ENCODE results near the gene BCL7B.
A peak's percentile ranks its signal among the peaks of the same experiment; 100 is the strongest.
"Not testable (repeated sequence)": the region's sequence is repeated elsewhere in the genome, so short reads cannot be mapped to it uniquely, and the experiment has no call there.

BCL7B gene

DNA sequence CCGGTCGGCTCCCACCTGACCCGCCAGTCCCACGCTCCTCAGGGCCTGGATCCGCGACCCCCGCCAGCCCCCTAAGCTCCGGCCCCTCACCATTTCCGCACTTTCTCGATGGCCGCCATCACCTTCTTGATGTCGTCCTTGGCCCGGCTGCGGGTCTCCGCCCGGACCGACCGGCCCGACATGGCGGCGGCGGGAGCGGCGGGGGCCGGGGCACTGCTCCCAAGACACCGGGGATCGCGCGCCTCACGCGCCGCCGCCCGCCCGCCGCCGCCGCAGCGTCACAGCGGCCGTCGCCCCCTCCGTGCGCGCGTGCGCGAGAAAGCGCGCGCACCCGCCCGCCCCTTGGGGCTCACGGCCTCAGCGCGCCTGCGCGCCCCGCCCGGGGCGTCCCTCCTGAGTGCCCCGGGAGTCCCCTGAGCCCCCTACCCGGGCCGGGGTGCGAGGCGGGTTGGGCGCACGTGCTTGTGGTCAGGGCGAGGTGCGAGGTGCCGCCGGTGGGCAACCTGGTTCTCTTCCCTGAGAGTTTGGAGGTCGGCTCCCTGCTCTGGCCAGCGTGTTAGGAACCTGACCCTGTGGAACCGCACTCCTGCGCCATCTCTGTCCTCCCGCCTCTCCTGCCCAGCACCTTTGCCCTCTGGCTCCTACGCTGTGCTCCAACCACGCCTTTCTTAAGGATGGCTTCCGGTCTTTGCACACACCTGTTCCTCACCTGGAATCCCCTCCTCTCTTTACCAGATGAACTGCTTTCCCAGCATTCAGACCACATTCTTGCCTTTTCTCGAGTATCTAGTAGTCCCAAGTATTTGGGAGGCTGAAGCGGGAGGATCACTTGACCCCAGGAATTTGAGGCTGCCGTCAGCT is at the start of gene BCL7B:
Gene BCL7B, minus strand, starts transcription at position 294 of the 861 bp plus-strand sequence. Its CDS starts 112 bp downstream, at position 182.
- peak; percentile 52 for DNase-seq

DNA sequence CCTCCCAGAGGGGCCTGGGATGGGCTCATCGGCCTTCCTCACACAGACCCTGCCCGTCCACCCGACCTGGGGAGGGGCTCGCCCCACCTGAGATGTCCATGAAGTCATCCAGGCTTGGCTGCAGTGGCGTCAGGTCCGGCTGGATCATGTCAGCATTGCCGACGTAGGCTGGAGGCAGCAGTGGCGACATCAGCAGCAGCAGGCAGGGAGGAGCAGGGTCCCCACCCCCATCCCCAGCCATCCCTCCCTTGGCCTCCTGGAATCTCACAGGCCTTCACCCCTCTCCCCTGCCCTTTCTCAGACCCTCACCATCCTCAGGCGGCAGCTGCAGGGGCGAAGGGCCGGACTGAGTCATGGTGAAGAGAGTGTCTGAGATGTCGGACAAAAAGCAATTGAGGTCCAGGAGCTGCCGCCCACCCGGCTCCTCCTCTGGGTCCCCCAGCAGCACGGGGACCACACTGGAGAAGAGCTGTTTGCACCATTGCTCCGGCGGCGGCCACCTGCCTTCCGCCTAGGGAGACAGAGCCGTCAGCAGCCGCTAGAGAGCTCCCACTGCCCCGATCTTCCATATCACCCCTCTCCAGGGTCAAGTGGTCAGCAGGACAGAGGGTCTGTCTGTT is 48.2 kb upstream of the BCL7B start:
- no peak for DNase-seq

DNA sequence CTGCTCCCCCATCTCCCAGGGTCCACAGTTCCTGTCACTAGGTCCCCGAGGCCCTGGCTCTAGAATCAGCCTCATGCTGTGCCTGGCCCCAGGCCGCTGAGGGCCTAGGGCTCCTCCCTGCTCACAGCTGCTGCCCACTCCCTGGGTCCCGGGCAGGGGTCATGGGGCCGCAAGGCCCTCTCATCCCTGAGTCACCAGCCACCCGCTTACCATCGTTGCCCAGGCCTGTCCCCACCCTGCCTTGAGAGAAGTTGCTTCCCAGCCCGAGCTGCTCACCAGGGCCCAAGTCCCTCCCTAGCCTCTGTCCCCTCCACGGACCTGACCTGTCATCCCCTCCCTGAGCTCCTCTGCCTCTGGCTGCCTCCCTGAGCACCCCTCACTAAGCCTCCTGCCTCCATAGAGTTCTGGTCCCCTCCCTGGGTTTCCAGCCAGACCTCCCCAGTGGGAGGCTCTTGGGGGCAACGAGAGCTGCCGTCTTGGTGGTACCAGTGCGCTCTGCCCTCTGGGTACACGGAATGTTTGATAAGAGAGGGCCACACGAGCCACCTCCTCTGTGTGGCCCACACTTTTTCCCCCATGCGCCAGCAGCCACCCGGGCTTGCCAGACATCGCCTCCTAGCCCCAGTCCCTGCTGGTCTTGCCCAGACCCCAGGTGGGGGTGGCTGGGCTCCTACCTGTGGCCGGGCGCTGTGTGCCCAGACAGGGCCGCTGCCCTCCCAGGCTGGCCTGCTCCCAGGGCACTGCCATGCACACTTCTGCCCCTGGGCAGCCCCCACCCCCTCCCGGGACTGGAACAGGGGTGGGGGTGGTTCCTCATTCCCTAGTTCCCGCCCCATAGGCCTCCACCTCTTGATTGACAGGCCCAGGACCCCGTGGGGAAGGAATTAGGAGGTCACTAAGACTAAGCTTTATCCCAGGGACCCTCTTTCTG is 45.5 kb upstream of the BCL7B start:
- no peak for DNase-seq

DNA sequence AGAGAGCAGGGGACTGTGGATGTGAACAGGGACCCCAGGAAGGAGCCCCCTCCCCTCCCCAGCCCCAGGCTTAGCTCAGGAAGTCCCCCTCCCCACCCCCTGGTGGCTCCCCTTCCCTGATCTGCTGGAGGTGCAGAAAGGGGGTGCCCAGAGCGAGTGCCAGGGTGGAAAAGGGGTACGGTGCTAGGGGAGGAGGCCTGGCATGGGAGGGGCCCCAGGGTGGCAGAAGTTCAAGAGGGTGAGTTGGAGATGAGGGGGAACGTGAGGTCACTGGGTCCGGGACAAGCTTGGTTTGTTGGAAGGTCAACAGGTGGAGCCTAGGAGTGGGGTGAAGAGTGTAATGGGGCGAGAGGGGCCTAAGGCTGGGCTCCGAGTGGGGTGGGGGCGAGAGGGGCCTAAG is 42.4 kb upstream of the BCL7B start:
- no peak for DNase-seq

DNA sequence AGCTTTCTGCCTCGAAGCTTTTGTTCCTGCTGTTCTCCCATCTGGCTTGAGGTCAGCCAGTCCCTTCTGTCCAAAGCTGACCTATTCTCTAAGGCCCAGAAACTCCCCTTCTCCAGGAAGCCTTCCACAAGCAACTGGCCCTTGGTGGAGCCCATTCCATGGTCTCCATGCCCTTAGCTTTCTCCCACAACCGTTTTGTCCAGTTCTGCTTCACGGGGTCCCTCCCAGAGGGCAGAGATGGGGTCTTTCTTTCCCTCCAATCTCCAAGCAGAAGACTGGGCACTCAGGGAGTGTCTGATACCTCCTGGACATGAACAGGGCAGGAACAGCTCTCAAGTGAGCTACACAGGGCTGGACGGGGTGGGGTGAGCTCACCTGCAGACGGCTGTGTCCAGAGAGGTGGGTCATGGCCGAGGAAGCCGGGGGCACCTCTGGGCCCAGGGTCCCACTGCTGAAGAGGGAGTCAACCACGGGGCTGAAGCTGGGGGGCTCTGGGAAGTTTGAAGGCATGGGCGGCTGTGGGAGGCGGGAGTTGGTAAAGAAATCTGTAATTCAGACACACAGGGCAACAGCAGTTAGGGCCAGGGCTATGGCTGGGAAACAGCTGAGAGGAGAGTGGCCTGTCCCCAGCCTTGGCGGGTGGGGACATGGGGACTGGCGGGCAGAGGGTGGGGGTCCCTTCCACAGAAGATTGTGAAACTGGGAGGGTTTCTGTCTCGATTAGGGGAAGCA is 41.8 kb upstream of the BCL7B start:
- no peak for DNase-seq

DNA sequence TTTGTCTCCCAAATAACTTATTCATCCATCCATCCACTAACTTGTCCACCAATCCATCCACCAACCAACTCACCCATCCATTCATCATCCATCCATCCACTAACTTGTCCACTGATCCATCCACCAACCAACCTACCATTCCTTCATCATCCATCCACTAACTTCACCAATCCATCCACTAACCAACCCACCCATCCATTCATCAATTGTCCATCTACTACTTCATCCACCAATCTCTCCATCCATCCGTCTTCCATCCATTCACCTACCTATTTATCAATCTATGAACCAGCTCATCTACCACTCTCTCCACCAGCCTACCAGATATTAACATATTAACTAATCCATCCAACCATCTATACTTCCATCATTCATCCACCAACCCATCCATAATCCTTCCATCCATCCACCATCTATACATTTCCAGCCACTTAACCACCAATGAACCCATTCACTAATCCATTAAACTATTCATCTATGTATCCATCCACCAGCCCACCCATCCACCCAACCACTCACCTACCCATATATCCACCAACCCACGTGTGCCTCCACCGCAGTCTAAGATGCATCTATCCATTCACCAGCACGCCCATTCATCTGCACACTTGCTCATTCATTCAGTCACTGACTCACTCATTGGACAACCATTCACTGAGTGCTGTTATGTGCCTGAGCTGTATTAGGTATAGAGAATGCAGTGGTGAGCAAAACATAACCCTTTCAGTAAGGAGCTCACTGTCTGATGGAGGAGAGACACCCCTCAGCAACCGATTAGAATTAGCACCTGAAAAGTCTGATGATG is 40.7 kb upstream of the BCL7B start:
- no peak for DNase-seq

DNA sequence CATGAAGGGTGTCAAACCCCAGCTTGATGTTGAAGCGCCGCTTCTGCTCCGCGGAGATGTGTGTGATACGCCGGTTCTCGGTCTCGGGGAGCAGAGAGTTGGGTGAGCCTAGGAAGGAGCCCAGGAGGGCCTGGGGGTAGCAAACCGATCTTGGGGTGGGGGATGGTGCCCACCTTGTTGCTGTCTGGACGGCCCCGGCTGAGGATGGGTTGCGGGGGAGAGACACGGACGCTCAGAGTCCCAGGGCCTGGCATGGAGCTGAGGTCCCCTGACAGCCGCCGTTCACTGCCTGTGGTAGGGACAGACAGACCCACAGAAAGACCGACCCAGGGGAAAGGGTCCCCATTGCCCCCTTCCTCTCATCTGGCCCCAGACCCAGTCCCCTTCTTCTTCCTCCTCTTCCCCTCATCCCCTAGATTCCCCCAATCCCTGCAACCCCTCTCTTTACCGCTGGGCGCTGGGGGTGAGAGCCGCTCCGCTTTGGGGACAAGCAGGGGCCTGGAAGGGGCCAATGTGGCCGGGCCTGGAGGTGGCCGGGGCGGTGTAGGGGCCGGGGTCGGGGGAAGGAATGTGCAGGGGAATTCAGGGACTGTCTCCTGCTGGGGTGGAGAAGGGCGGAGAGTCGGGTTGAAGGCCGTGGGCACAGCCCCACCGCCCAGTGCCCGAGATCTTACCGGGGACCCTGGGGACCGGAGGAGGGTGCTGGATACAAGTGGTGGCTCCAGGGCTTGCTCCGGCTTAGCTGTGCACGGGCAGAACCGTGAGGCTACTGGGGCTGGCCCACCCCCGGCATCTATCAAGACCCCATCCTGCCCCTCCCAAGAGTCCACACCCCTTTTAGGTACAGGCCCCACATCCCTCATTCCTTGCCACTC is 38.9 kb upstream of the BCL7B start:
- DNase-seq, result no peak

DNA sequence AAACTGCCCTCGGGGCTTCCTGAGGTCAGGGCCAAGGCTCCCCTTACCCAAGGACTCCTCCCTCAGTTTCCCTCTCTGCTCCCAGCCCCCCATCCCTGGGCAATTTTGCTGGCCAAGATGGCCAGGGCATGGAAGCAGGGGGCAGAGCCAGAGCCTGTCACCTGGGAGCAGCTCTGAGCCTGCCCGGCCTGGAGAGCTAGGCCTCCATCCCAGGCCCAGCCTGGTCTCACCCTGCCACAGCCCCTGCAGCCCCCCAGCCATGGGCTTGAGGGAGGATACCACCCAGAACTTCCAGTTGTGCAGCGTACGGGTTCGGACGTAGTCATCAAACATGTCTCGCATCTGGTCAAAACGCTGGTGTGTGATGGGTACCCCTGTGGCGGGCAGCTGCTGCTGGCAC is 37.9 kb upstream of the BCL7B start:
- DNase-seq, result no peak

DNA sequence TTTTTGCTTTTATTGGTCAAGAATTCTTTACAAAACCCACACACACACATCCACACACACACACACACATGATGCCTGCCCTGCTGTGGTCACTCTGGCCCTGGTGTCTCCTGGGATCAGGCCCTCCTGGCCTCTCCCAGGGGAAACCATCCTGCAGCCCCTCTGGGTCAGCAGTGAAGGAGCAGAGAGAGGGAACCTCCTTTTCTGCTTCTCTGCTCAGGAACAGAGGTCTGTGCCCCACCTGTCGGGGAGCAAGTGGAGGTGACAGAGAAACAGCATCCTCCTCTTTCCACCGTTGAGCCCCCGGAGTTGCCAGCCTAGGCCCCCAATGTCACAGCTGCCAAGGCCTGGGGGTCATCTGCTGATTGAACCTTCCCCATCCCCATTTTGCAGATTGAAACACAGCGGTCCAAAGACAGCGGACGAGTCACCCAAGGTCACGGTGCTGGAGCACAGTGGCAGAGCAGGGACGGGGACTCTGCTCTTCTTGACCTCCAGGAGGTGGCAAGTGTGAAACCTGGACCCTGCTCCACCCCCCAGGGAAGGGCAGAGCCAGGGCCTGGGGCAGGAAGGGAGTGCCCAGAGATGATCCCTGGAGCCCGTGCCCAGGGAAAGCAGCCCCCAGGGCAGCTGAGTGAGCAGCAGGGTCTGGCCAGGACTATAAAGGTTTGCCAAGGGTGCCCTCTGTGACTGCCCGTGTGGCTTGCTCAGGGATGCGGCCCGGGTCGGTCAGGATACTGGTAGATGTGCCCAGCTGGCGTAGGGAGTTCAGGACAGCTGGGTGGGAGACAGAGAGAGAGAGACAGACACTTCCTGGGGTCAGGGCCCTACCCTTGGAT is 35.9 kb upstream of the BCL7B start:
- DNase-seq, result no peak

DNA sequence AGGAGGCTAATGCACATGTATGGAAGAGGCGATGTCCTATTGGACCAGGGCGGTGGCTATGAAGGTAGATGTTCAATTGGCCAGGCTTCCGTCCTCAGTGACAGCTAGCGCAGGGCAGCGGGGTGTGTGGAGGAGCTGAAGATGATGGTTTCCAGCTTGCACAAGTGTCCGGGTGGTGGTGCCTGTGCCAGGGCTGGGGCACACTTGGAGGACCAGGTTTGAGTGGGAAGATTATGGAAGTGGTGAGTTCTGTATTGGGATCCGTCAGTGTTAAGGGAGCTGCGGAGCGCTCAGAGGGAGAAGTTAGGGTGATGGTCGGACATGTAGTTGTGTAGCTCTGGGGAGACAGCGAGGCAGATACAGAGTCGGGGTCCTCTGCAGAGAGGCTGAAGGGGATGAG is 29.4 kb upstream of the BCL7B start:
- DNase-seq, result no peak

DNA sequence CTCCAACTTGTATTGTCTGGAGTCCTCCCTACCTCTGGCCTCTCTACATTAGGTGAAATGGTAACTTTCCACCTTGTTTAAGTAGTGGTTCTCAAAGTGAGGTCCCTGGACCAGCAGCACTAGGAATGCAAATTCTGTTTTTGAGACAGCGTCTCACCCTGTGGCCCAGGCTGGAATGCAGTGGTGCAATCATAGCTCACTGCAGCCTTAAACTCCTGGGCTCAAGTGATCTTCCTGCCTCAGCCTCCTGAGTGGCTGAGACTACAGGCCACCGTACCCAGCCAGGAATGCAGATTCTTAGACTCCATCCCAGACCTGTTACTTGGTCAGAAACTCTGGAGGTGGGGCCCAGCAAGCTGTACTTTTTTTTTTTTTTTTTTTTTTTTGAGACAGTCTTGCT is 27.7 kb upstream of the BCL7B start:
- no peak for DNase-seq

DNA sequence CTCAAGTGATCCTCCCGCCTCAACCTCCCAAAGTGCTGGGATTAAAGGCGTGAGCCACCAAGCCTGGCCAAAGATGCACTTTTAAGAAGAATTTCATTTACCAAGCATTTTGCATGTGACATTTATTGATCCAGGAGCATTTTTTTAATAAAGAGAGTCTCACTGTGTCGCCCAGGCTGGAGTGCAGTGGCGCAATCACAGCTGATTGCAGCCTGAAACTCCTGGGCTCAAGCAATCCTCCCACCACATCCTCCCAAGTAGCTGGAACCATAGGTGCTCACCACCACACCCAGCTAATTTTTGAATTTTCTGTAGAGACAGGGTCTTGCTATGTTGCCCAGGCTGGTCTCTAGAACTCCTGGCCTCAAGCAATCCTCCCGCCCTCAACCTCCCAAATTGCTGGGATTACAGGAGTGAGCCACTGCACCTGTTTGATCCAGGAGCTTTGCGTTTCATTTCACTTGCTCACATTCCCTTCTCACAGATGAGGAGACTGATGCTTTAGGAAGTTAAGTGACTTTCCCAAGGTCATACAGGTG is 25.2 kb upstream of the BCL7B start:
- no peak for DNase-seq

DNA sequence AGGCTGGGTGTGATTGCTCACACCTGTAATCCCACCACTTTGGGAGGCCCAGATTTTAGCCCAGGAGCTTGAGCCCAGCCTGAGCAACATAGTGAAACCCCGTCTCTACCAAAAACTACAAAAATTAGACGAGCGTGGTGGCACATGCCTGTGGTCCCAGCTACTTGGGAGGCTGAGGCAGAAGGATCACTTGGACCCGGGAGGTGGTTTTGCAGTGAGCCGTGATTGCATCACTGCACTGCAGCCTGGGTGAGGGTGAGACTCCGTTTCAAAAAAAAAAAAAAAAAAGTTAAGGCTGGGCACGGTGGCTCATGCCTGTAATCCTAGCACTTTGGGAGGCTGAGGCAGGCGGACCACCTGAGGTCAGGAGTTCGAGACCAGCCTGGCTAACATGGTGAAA is 23.5 kb upstream of the BCL7B start:
- not testable (repeated sequence) for DNase-seq

DNA sequence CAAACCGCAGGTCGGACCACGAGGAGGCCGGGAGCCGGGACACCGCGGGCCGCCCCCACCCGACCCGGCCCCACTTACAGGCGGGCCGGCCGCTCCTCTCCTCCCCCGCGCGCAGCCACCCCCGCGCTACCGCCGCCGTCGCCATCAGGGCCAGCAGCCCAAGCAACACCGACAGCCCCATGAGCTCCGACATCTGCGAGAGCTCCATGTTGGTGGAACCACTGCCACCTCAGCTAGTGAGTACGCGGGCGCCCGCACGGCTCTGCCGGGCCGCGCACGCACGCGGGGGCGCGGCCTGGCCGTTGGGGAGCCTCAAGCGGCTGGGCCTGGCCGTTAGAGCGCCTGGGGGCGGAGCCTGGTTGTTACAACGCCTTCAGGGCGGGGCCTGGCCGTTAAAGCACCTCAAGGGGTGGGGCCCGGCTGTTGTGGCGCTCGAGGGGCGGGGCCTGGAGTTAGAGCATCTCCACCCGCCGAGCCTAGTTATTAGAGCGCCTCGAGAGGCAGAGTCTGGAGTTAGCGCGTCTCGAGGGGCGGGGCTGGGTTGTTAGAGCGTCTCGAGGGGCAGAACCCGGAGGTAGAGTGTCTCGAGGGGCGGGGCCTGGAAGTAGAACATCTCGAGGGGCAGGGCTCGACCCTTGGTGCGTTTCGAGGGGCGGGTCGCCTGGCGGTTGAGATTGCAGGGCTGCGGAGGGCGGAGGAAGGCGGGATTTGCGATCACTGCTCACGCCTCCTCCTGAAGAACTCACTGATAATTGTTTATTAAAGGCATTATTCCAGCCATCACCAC is 21.0 kb upstream of the BCL7B start, which contains the start of gene TBL2:
Gene TBL2, minus strand, starts transcription at position 238 of the 787 bp plus-strand sequence. Its CDS starts 30 bp downstream, at position 208.
- DNase-seq, result peak; percentile 96

DNA sequence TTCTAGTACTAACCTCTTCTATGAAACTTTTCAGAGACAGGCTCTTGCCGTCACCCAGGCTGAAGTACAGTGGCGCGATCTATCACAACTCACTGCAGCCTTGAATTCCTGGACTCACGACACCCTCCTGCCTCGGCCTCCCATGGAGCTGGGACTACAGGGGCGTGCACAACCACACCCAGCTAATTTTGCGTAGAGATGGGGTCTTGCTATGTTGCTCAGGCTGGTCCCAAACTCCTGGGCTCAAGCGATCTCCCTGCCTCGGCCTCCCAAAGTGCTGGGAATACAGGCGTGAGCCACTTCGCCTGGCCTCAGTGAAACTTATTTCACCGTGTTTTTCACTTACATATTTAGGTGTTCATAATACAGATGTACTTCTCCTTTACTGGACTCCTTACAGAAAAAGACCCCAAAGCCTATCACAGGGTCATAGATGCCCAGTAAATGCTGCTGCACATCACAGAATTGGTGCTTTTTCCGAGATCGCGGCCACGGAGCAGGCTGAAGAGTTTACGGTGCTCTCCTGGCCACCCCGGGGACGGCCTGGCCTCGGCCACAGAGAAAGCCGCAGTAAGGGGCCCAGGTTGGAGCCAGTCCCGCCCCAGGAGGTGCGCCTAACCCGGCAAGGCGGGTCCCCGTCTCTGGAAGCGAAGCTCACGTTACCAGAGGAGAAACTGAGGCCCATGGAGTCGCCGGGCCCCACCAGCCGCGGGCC is 20.3 kb upstream of the BCL7B start:
- DNase-seq, result no peak

DNA sequence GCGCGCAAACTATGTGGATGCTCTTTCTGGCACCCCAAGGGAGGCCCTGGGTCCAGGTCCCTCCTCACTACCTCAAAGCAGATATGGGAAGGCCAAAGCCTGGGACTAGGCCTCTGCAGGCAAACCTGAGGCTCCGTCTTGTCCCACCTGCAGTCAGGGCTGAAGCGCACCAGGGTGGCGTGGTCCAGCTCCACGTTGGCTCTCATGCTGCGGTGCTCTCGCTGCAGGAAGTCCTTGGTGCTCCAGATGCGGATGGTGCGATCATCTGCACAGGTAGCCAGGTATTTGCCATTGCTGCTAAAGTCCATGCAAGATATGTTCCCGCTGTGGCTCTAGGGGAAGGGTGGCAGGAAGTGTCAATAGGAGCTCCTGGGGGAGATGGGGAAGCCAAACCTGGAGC is 16.3 kb upstream of the BCL7B start:
- DNase-seq, result no peak

DNA sequence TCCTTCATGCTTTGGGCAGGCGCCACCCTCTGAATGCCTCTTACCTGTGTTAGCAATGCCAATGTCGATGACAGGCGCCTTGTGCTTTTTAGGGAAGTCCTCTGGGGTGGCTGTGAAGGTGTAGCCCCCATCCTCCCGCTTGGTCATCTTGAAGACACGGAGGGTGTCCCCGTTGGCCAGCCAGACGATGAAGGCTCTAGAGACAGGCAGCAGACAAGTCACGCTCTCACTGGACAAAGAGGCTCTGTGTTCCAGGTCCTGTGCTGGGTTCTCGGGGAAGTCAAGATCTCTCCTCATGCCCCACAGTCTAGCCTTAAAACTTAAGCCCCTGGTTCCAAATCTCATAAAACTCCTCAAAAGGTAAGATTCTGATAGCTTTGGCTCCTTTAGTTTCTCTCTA is 15.8 kb upstream of the BCL7B start:
- no peak for DNase-seq

DNA sequence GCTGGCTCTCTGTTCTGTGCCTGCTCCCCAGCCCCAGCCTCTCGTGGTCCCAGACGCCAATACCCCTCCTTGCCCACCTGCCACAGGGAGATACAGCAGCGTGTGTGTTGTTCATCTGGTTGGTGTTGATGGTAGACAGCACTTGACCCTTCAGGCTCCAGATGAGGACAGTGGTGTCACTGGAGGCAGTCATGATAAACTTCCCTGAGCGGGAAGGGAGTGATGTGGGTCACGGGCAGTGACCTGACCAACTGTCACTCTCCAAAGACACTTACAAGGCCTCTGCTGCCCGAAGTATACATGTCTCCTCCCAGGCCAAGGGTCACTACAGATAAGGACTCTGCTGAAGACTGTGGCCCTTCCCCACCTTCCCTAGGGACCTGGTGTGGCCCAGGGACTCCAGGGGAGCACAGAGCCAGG is 15.3 kb upstream of the BCL7B start:
- DNase-seq, result no peak
